WTC11 (cell line): ENCODE measurements around the gene RPIA.

ENCODE experiments used
- CREB1 ChIP-seq: sonication (generic); formaldehyde crosslinking; IDR thresholded peaks from 2 replicates; pipeline ENCODE4 v1.8.0; 2023; ENCODE audit warnings: mild to moderate bottlenecking, missing genetic modification reagents
- E2F1 ChIP-seq: sonication (generic); formaldehyde crosslinking; IDR thresholded peaks from 2 replicates; pipeline ENCODE4 v1.8.0; 2022; ENCODE audit warnings: mild to moderate bottlenecking, missing genetic modification reagents
- GABPB1 ChIP-seq: sonication (generic); formaldehyde crosslinking; IDR thresholded peaks from 2 replicates; pipeline ENCODE4 v1.8.1; 2023; ENCODE audit warnings: mild to moderate bottlenecking, missing genetic modification reagents
- GRHL2 ChIP-seq: fragments of 250-450 bp; sonication (Bioruptor Pico); IDR thresholded peaks from 2 replicates; pipeline ENCODE4 v1.8.0; 2022; ENCODE audit warnings: mild to moderate bottlenecking, moderate library complexity; ENCODE audit not compliant: insufficient replicate concordance, severe bottlenecking
- IRF1 ChIP-seq: sonication (generic); formaldehyde crosslinking; IDR thresholded peaks from 2 replicates; pipeline ENCODE4 v1.8.0; 2023; ENCODE audit warnings: missing genetic modification reagents
- SP1 ChIP-seq: sonication (generic); formaldehyde crosslinking; conservative IDR thresholded peaks from 2 replicates; pipeline ENCODE4 v1.8.1; 2022; ENCODE audit warnings: missing genetic modification reagents
- TF ChIP-seq, protein P1 (sequence below): fragments of 200-600 bp; IDR thresholded peaks from 2 replicates; pipeline ENCODE4 v1.8.0; 2022; ENCODE audit warnings: antibody characterized with exemption

DNA sequence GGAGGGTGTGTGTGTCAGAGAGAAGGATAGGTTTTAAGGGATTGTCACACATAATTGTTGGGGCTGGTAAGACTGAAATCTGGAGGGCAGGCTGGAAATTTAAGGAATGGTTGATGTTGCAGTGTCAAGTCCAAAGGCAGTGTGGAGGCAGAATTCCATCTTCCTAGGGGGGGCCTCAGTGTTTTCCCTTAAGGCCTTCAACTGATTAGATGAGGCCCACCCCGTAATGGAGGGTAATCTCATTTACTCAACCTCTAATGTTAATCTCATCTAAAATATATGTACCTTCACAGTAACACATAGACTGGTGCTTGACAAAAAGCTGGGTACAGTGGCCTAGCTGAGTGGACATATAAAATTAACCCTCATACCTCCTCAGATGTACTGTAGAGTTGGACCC is 30.9 kb upstream of the RPIA start:
- TF ChIP-seq GRHL2 (no peak), CREB1 (CRISPR knock-in tag) (no peak), E2F1 (CRISPR knock-in tag) (no peak), SP1 (CRISPR knock-in tag) (no peak), IRF1 (CRISPR knock-in tag) (no peak), GABPB1 (no peak)
- TF ChIP-seq, protein P1, sequence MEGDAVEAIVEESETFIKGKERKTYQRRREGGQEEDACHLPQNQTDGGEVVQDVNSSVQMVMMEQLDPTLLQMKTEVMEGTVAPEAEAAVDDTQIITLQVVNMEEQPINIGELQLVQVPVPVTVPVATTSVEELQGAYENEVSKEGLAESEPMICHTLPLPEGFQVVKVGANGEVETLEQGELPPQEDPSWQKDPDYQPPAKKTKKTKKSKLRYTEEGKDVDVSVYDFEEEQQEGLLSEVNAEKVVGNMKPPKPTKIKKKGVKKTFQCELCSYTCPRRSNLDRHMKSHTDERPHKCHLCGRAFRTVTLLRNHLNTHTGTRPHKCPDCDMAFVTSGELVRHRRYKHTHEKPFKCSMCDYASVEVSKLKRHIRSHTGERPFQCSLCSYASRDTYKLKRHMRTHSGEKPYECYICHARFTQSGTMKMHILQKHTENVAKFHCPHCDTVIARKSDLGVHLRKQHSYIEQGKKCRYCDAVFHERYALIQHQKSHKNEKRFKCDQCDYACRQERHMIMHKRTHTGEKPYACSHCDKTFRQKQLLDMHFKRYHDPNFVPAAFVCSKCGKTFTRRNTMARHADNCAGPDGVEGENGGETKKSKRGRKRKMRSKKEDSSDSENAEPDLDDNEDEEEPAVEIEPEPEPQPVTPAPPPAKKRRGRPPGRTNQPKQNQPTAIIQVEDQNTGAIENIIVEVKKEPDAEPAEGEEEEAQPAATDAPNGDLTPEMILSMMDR = no peak
